ENCODE data around the gene FOXG1. TPM values are rescaled to one million over a fixed set of nuclear protein-coding genes. Genes with fewer than 3 reads are reported as not detected.

The FOXG1 gene
- total and polyA plus RNA-seq, 2 donors (not counting 3 experiments of a cell fraction or from before 2014, with no cell fraction given) = not detected

GRCh38 chr14:28777471-28778137, 11.0 kb downstream of the FOXG1 start:
- TF ChIP-seq POLR2A (IDR thresholded peaks at IDR 0.05; ENCODE audit: low read depth, low read length) = no peak
- no peak for TF ChIP-seq CTCF (IDR thresholded peaks at IDR 0.05; ENCODE audit: extremely low read depth in 1 of 2, insufficient read depth in 1 of 2, low read depth in 1 of 2, low read length in 2 of 2)
- DNase-seq (ENCODE audit: low read depth, low spot score) (no peak), FAIRE-seq (no peak)
- no TSS peak for BruUV-seq (replicated peaks)
- Histone ChIP-seq H4K20me1 (replicated peaks; ENCODE audit: control insufficient read depth, extremely low read depth, insufficient read depth, low read length) (no peaks in the 10 kb centered on the region), H3K4me3 (replicated peaks in 1 of 3; ENCODE audit: insufficient read depth in 1 of 3, low read depth in 1 of 3, low read length in 3 of 3) (no peak overlapping the region), H3K27ac (ENCODE audit: insufficient read depth, low read depth, low read length) (no peak overlapping the region), H3K27me3 (ENCODE audit: control insufficient read depth in 2 of 2, insufficient read depth in 2 of 2, low read length in 2 of 2) (peaks cover 48 to 100% of the 10 kb centered on the region in 2 experiments), H3K9me3 (replicated peaks; ENCODE audit: control insufficient read depth, insufficient read depth, low read length) (no peaks in the 10 kb centered on the region), H2AFZ (ENCODE audit: low read depth, low read length) (no peak overlapping the region), H3K4me2 (ENCODE audit: insufficient read depth, low read length) (no peak overlapping the region), H3K9ac (replicated peaks; ENCODE audit: extremely low read depth, insufficient read depth, low read length) (no peak overlapping the region), H3K79me2 (ENCODE audit: control insufficient read depth, insufficient read depth, low read length) (no peaks in the 10 kb centered on the region), H3K4me1 (ENCODE audit: control insufficient read depth, extremely low read depth, insufficient read depth, low read length) (no peaks in the 10 kb centered on the region), H3K9me1 (replicated peaks; ENCODE audit: control insufficient read depth, extremely low read depth, insufficient read depth, low read length) (no peaks in the 10 kb centered on the region), H3K36me3 (ENCODE audit: control insufficient read depth in 2 of 2, extremely low read depth in 1 of 2, insufficient read depth in 2 of 2, low read length in 2 of 2) (no peaks in the 10 kb centered on the region)
- intact Hi-C loops (cut with micrococcal nuclease) (no loop called here), dilution Hi-C loops (cut with MboI; ENCODE audit: extremely low pct_ligation_motif_present, low sequenced_read_pairs) (no loop called here)
- ChIA-PET POLR2A (no interaction called here), CTCF (interaction anchor here (0.9 to 3.6 kb wide), 4 partner anchors 19 to 1437 kb away, joined by 3 to 13 read pairs (median 4); no protein-coding TSS in a partner anchor)

GRCh38 chr14:28778138-28779117, 11.8 kb downstream of the FOXG1 start:
- TF ChIP-seq CTCF (IDR thresholded peaks at IDR 0.05; ENCODE audit: extremely low read depth in 1 of 2, insufficient read depth in 1 of 2, low read depth in 1 of 2, low read length in 2 of 2) = no peak
- peak; percentile 88 for TF ChIP-seq EZH2 (IDR thresholded peaks at IDR 0.05; ENCODE audit: borderline replicate concordance, low read depth, low read length, severe bottlenecking)
- H2AFZ ChIP-seq (ENCODE audit: low read depth, low read length) = no peak overlapping the region
- no TSS peak for BruUV-seq (replicated peaks)
- H3K4me3 ChIP-seq (replicated peaks in 1 of 3; ENCODE audit: insufficient read depth in 1 of 3, low read depth in 1 of 3, low read length in 3 of 3) = no peak overlapping the region
- no peaks in the 10 kb centered on the region for H3K9me3 ChIP-seq (replicated peaks; ENCODE audit: control insufficient read depth, insufficient read depth, low read length)
- H3K79me2 ChIP-seq (ENCODE audit: control insufficient read depth, insufficient read depth, low read length) = no peaks in the 10 kb centered on the region
- H3K9me1 ChIP-seq (replicated peaks; ENCODE audit: control insufficient read depth, extremely low read depth, insufficient read depth, low read length) = no peaks in the 10 kb centered on the region
- no peaks in the 10 kb centered on the region for H4K20me1 ChIP-seq (replicated peaks; ENCODE audit: control insufficient read depth, extremely low read depth, insufficient read depth, low read length)
- intact Hi-C loops (cut with micrococcal nuclease) = no loop called here
- POLR2A ChIA-PET = no interaction called here
- DNase-seq (ENCODE audit: low read depth, low spot score) (no peak), FAIRE-seq (no peak)
- H3K36me3 ChIP-seq (ENCODE audit: control insufficient read depth in 2 of 2, extremely low read depth in 1 of 2, insufficient read depth in 2 of 2, low read length in 2 of 2) = no peaks in the 10 kb centered on the region
- no peak overlapping the region for H3K9ac ChIP-seq (replicated peaks; ENCODE audit: extremely low read depth, insufficient read depth, low read length)
- H3K4me1 ChIP-seq (ENCODE audit: control insufficient read depth, extremely low read depth, insufficient read depth, low read length) = no peaks in the 10 kb centered on the region
- CTCF ChIA-PET = interaction anchor here (1.0 to 3.6 kb wide), 4 partner anchors 14 to 25 kb away, joined by 3 to 13 read pairs (median 4); no protein-coding TSS in a partner anchor
- H3K27ac ChIP-seq (ENCODE audit: insufficient read depth, low read depth, low read length) = no peak overlapping the region
- peaks cover 41 to 100% of the 10 kb centered on the region in 2 experiments for H3K27me3 ChIP-seq (ENCODE audit: control insufficient read depth in 2 of 2, insufficient read depth in 2 of 2, low read length in 2 of 2)
- H3K4me2 ChIP-seq (ENCODE audit: insufficient read depth, low read length) = no peak overlapping the region
- dilution Hi-C loops (cut with MboI; ENCODE audit: extremely low pct_ligation_motif_present, low sequenced_read_pairs) = no loop called here

All from endothelial cell of umbilical vein (primary cell).